NCI-H1694 (cell line): ENCODE measurements around the gene OTOP3.

Source experiments
- DNase-seq: peaks from one replicate; lab custom pipeline; 2025; lab: John Stamatoyannopoulos, UW

Gene OTOP3

DNA sequence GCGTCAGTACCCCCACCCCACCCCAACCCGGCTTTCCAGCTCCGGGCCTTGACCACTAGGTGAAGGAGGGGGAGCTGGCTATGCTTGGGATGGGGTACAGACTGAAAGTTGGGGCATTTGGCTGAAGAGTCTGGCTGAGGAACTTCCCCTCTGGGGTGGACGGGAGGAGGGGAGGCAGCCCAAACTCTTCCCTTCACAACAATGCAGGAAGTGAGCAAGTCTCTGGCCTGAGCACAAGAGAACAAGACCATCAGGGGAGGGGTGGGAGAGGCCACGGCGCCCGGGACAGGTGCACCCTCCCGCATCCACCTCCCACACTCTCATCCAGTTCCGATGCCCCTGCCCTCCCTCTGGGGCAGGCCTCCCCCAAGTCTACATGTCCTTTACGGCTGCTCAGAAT is 18.3 kb upstream of the OTOP3 start:
- DNase-seq, result no peak

DNA sequence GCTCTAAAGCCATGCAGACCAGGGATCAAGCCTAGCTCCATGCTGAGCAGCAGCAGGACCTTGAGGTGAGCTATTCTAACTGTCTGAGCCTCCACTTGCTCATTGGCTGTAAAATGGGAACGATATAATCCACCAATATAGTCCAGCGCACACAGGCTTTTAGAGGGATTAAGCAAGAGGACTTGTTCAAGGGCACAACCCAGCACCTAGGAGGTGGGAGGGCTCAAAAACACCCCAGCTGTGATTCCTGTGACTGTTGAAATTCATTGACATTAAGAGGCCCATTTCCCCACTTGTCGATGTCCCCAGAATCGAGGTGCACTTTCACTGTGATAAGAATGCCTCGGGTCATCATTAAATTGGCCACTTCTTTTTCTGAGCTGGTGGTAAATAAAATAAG is 16.8 kb upstream of the OTOP3 start:
- DNase-seq, result no peak

DNA sequence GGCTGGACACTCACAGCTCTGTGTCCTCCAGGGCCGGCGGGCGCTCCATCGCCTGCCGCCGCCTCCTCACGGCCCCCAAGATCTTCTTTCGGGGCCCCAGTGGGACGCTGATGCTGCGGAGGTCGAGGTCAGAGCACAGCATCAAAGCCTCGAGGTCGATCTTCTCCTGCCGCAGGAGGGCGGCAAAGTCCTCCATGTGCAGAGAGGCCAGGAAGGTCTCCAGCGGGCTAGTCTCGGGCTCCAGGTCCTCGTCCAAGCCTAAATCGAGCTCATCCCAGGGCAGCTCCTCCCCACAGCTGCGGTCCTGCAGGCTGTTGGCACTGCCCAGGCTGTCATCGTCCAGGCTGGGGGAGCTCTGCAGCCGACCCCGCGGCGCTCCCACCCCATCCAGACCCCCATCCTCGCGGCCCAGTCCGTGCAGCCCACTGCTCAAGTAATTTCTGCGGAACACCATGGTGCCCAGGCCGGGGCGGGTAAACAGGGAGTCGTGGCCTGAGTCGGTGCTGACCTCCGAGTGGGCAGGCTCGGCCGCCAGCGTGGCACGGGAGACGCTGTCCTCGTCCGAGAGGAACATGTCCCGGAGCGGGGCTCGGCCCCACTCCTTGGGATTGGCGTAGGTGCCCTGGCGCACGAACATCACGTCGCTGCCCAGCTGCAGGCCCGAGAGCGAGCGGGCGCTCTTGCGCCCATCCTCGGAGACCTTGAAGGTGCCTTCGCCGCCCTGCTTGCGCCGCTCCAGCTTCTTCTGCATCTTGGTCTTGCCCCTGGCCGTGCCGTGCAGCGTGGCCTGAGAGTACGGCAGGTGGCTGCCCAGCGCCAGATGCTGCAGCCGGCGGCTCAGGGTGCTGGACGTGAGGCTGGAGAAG is 16.0 kb upstream of the OTOP3 start:
- no peak for DNase-seq

DNA sequence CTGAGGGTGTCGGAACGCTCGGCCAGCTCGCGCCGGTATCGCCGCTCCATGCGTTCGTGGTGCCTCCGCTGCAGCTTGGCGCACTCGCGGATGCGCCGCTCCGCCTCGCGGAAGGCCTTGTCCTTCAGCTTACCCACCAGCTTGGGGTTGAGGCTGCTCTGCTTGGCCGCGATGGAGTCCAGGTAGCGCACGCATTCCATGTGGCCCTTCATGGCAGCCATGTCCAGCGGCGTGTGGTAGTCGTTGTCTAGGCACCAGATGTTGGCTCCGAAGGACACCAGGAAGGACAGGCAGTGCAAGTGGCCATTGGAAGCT is 15.4 kb upstream of the OTOP3 start:
- DNase-seq, result no peak

DNA sequence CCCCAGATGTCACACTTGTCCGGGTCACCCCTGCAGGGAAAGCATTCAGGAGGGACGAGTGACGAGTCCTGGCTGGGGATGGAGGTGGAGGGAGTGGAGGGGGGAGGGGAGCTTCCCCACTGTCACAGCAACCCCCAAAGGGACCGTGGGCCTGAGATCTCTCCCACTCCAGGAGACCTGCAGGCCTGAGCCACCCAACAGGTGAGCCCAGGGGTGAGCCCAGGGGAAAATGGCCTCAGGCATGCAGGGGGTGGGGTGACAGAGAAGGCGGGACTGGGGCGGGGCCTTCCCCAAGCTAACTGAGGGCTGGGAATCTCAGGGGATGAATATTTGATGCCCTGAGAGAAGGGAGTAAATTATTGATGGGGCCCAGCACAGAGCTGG is 15.1 kb upstream of the OTOP3 start:
- DNase-seq, result no peak

DNA sequence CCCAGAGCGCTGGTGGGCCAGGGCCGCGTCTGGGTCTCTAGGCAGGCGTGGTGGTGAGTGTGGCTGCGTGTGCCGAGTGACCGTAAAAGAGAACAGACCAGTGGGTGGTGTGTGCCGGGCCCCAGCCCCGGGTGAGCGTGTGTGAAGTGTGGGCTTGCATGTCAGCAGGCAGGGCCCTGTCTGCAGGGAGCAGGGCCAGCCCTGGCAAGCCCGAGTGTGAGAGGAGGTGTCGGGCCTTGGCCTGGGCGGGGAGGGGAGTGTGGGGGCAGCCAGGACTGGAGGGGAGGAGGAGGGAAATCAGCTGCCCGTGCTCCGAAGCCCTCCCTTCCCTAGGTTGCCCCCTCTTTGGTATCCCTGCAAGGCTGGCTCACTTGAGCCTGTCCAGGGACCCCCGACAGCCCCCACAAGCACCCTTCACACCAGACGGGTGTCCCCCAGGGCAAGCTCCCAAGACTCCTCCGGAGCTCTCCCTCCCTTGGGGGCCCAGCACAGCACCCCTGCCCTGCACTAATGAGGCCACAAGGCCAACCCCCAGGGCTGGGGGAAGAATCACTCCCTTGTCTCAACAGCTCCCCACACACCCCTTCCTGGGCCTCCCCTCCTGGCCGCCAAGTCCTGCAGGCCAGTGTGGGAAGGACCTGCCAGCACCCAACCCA is 14.5 kb upstream of the OTOP3 start:
- no peak for DNase-seq

DNA sequence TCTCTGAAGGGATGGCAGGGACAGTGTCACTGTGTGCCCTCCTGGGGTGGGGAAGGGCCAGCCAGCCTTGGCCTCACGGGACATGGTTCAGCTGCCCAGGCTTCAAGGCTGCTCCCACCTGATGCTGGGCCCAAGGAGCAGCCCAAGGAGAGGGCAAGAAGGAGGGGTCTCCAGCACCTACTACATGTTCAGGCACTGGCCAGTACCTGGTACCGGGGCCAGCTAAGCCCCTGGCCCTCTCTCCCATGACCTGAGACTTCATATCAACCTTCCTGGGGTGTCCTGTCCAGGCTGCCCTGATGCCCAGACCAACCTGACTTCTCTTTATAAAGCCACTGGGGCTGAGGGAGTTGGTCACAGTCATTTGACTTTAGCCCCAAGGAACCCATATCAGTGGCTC is 13.9 kb upstream of the OTOP3 start:
- DNase-seq, result no peak

DNA sequence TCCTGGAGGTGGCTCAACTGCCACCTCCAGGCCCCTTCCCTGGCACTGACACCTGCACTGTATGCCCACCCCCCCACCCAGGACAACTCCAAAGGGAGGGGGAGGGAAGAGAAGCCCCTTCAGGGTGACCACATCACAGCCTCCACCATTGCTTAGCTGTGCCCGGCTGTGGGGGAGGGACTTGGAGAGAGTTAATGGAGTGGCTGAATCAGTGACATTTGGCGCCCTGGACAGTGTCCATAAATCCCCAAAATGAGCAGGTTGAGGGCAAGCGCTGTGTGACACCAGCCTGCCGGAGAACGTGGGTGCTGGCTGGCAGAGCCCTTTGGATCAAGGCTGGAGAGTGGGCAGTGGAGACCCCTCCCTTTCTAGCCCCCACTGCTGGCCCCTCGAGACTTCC is 13.5 kb upstream of the OTOP3 start:
- DNase-seq, result no peak

DNA sequence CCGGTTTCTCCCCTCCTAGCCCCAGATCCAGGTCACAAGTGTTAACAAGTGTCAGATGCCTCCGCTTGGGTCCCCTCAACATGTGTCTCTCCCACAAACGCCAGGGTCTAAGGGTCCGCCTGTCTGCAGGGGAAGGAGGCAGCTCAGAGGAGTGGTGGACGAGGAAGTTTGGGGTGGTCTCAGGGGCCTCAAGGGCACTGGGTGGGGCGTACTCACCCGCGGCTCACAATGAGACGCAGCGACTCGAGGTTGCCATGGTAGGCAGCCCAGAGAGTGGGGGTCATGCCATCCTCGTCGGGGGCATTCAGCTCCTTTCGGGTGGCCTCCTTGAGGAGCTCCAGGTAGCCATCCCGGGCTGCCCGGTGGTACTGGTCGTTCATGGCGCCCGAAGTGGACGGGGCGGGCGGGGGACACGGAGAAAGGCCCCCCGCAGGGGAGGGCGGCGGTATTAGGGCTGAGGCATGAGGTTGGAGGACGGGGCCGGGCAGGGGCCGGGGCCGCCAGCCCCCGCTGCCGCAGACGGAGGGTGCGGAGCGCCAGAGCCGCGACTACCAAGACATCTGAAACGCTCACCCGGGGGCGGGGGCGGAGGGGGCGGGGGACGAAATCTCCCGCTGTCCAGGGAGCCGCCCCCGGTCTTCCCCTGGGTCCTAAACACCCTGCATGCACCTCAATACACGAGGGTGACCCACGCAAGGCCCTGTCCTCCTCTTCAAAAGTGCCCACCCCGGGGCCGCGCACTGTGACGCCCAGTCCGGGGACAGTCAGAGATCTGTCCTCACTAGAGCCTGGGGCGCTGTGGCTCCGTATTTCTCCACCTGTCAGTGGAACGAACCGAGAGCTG is 12.8 kb upstream of the OTOP3 start, which contains the start of gene USH1G:
TSS of gene USH1G (minus strand) at position 562 of the 844 bp plus-strand sequence. CDS start at position 380, 182 bp downstream.
- DNase-seq, result no peak

DNA sequence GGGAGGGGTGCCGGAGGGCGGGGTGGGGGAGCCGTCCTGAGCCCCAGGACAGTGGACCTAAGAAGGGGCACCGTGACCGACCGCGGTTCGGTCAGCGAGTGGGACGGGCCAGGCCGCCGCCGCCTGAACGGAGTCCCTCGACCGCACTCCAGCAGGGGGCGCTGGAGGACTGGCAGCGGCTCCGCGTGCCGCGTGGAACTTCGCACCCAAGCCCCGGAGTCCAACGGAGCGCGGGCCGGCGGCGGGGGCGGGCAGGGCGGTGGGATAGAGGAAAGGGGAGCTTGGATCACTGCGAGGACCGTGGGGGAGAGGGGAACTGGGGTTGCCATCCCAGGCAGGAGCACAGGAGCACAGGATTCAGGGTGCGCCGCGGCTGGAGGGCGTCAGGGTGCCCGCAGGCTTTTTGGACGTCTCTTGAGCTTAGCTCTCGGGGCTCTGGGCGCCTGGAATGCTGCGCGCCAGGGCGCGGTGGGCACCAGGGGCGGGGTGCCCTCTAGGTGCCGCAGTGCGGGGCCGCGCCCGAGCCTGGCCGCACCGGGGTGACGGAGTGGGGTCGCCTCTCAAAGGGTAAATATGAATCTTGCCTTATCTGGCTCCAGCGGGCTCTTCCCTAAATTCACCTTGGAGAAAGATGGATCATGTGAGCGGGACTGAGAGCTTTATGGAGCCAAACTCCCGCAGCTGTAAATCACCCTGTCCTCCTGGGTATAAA is 12.0 kb upstream of the OTOP3 start:
- DNase-seq, result peak; percentile 36

DNA sequence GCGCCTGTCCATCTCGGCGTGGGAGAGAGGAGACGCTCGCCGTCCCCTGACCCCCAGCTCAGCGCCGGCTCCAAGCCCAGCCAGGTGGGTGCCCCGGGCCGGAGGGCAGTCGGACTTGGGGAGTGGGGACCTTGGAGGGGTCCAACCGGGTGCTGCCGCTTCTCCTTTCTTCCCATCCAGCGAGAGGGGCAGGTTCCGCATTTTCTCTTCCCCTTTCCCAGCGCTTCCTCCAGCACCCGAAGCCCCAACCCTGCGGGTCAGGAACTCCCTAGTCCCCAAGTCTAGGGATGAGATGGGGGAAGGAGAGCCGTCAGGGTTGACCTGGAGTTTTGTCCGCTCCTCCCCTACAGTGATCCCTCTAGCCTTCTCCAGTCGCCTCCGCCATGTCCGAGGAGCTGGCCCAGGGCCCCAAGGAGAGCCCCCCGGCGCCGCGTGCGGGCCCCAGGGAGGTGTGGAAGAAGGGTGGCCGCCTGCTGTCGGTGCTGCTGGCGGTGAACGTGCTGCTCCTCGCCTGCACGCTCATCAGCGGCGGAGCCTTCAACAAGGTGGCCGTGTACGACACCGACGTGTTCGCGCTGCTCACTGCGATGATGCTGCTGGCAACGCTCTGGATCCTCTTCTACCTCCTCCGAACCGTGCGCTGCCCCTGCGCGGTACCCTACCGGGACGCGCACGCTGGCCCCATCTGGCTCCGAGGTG is 11.3 kb upstream of the OTOP3 start, which contains the start of gene OTOP2:
TSS of gene OTOP2 (plus strand) at position 24 of the 699 bp plus-strand sequence. CDS start at position 384, 360 bp downstream.
- DNase-seq, result no peak

DNA sequence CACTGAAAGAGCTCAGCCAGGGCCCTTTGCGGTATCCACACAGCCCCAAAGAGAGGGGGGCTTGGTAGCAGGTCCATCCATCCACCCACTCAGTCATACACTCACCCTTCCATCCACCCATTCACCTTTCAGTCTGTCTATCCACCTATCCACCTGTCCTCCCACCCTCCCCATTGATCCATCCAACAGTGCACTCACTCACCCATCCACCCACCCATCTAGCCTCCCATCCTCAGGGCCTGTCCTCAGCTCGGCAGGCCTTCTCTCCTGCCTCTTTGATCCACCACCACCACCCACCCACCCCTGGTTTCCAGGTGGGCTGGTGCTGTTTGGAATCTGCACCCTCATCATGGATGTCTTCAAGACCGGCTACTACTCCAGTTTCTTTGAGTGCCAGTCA is 10.5 kb upstream of the OTOP3 start:
- no peak for DNase-seq

DNA sequence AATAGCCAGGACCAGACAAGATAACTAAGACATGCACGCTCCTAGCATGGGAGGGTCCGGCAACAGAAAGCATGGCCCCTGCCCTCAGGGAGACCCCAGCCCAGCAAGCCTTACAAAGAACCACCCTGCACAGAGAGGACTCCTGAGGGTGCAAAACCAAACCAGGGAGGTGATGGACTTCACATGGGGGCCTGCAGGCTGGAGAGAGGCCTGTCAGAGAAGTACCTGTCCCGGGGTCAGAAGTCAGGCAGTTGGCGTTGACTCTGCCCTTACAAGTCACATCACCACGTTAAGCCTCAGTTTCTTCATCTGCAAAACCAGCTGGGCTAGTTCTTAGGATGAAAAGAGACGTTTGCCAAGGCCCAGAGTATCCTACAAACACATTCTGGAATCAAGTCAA is 6.9 kb upstream of the OTOP3 start:
- no peak for DNase-seq

DNA sequence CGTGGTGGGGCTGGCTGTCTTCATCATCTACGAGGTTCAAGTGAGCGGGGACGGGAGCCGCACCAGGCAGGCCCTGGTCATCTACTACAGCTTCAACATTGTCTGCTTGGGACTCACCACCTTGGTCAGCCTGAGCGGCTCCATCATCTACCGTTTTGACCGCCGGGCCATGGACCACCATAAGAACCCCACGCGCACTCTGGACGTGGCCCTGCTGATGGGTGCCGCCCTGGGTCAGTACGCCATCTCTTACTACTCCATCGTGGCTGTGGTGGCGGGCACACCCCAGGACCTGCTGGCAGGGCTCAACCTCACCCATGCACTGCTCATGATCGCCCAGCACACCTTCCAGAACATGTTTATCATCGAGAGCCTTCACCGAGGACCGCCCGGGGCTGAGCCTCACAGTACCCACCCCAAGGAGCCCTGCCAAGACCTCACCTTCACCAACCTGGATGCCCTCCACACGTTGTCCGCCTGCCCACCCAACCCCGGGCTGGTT is 5.1 kb upstream of the OTOP3 start:
- DNase-seq, result no peak

DNA sequence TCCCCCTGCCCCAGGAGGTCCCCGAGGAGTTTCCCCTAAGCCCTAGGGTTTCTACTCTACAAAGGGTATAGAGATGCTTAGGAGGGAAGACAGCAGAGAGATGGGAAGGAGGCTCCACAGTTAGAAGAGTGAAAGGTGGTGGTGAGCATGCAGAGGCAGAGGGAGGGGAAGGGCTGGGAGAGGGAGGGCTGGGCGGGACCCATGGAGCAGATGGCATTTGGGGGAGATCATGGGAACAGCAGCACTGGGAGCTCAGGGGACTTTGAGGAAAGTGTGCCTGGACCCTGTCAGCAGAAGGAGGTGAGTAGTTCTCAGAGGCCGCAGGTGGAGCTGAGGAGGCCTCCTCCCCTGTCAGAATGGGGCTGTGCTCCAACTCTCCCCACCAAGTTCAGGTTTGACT is 650 bp upstream of the OTOP3 start:
- DNase-seq, result no peak

DNA sequence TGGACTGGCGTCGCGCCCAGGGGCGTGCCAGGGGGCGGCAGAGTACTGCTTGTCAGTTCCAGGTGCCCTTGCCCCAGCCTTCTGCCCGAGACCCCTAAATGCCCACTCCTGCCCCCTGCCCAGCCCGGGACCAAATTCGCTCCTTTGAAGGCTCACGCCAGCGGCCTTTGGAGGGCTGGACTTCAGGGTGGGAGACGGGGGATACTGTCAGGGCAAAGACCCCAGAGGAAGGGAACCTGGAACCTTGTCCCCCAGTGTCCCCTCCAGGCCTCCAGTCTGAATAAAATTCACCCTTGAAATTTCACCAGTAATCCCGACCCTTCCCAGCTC is 737 bp downstream of the OTOP3 start:
- DNase-seq, result no peak

DNA sequence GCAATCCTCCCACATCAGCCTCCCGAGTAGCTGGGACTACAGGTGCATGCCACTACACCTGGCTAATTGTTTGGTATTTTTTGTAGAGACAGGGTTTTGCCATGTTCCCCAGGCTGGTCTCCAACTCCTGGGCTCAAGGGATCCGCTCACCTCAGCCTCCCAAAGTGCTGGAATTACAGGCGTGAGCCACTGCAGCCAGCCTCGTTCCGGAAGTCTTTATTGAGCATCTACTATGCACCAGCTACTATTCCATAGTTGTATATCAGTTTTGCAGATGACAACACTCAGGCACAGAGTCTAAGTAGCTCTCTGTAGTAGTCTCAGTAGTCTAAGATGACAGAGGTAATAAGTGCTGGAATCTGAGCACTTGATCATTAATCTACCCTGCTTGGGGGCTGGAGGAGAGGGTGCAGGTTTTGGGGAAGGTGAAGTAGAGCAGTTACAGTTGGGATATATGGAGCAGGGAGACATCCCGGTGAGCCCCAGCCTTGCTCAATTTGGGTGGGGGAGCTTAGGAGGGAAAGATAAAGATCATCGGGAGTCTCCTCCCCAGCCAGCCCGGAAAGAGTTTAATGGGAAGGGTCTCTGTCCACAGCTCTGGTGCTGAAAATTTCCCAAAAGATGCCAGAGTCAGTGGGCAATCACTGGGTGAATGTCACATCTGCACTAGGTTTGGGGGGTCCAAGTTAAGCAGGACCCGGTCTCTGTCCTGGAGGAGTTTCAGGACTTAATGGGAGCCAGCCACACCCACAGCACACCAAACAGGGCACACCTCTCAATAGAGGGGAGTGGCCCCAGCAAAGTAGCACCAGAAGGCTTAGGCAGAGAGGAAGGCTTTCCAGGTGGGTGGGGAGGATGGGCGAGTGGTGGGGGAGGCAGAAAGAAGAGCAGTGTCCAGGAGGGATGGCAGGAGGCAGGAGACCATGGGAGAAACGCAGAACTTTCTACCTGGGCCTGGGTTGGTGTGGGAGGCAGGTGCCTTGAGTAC is 1.7 kb downstream of the OTOP3 start:
- no peak for DNase-seq

DNA sequence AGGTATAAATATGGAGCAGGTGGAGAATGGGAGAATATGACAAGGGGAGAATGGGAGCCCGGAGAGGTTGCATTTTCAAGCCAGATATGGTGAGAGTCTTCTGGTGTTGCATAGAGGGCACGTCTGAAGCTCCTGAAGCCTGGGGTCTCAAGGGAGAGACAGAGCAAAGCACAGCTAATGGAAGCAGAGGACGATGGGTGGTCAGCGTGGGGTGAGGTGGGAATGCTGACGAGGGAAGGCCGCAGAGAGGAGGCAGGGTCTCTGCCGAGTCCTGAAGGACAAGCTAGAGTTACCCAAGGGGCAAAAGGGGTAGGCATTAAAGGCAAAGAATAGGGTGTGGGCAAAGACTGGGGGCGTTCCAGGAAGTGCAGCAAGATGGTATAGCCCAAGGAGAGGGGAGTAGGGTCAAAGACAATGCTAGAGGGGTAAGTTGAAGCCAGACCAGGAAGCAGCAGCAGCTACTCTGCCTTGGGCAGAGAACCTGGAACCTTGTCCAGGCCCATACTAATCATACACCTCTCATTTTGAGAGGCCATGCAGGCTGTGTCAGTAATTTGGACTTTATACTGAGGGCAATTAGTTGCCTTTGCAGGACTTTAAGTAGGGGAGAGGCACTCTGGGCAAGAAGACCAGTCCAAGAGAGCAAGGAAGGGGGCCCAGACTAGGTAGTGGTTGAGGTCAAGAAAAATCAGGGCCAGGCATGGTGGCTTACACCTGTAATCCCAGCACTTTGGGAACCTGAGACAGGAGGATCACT is 2.7 kb downstream of the OTOP3 start:
- DNase-seq, result no peak

DNA sequence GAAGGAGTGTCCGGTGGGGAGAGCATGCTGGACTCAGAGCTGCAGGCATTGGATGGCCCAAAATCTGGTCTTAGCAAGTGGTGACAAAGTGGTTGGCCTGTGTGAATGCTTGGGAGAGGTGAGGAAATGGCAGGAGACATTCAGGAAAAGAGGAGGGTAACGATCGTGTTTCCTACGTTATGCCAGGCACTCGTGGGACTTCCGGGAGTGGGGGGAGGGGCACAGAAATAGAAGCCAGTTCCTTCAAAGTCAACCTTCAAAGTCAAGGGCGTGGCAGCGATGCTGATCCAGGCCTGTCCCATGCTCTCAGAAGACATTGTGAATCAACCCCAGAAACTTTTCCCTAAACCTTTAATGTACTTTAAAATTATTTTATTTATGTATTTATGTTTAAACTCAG is 3.8 kb downstream of the OTOP3 start:
- no peak for DNase-seq
